GM21526 (cell line): ENCODE measurements around the gene NEDD4.
"Not testable (repeated sequence)": the region's sequence is repeated elsewhere in the genome, so short reads cannot be mapped to it uniquely, and the experiment has no call there.

Experiments used
- ATAC-seq: cut with Tn5 transposase; IDR thresholded peaks from one replicate; pipeline ENCODE4 v1.9.1; 2021; ENCODE audit warnings: moderate library complexity; ENCODE audit not compliant: unreplicated experiment, low FRiP score

The NEDD4 gene

GRCh38 chr15:55842897-55843296 lies 150.5 kb downstream of the NEDD4 start:
- not testable (repeated sequence) for ATAC-seq

GRCh38 chr15:55835866-55836265 lies 157.5 kb downstream of the NEDD4 start:
- ATAC-seq = no peak

- no peak for ATAC-seq
These were observed 159.1 kb downstream of the NEDD4 start for GRCh38 chr15:55834331-55834730.

GRCh38 chr15:55829826-55830225 lies 163.6 kb downstream of the NEDD4 start:
- ATAC-seq = no peak

- ATAC-seq = no peak
These were observed 165.5 kb downstream of the NEDD4 start for GRCh38 chr15:55827955-55828354.

- no peak for ATAC-seq
These were observed 166.2 kb downstream of the NEDD4 start for GRCh38 chr15:55827204-55827603.

GRCh38 chr15:55824857-55825613 lies 168.4 kb downstream of the NEDD4 start:
- no peak for ATAC-seq

- no peak for ATAC-seq
These were observed 169.6 kb downstream of the NEDD4 start for GRCh38 chr15:55823699-55824340.

- ATAC-seq = no peak
These were observed 170.2 kb downstream of the NEDD4 start for GRCh38 chr15:55823191-55823670.

GRCh38 chr15:55821740-55822139 lies 171.7 kb downstream of the NEDD4 start:
- not testable (repeated sequence) for ATAC-seq

- ATAC-seq = no peak
These were observed 173.4 kb downstream of the NEDD4 start for GRCh38 chr15:55820043-55820442.

- ATAC-seq = no peak
These were observed 173.9 kb downstream of the NEDD4 start for GRCh38 chr15:55819397-55820034.

- ATAC-seq = no peak
These were observed 177.4 kb downstream of the NEDD4 start for GRCh38 chr15:55816017-55816416.

- ATAC-seq = no peak
These were observed 190.6 kb downstream of the NEDD4 start for GRCh38 chr15:55802600-55803376.

- no peak for ATAC-seq
These were observed 193.2 kb downstream of the NEDD4 start for GRCh38 chr15:55800216-55800615.

GRCh38 chr15:55799291-55800212 lies 193.9 kb downstream of the NEDD4 start:
- ATAC-seq = no peak

- no peak for ATAC-seq
These were observed 197.0 kb downstream of the NEDD4 start for GRCh38 chr15:55796321-55796965.

- no peak for ATAC-seq
These were observed 198.4 kb downstream of the NEDD4 start for GRCh38 chr15:55795031-55795430.
